ENCODE measurements around the gene MNX1. TPM values are rescaled to one million over a fixed set of nuclear protein-coding genes. Genes with fewer than 3 reads are reported as not detected.

The MNX1 gene
- total RNA-seq, 1 donor from 2014 or later = not detected

GRCh38 chr7:157032128-157032527, 21.7 kb upstream of the MNX1 start:
- FAIRE-seq (no peak), DNase-seq (ENCODE audit: low read depth) (no peak)
- H3K36me3 ChIP-seq (ENCODE audit: control insufficient read depth, insufficient read depth, low read length) = no peaks in the 10 kb centered on the region
- H3K4me3 ChIP-seq (ENCODE audit: low read depth, low read length) = no peak overlapping the region
- peaks cover 2% of the 10 kb centered on the region for H3K27me3 ChIP-seq (ENCODE audit: control insufficient read depth, insufficient read depth, low read length)
- TF ChIP-seq, protein P1, sequence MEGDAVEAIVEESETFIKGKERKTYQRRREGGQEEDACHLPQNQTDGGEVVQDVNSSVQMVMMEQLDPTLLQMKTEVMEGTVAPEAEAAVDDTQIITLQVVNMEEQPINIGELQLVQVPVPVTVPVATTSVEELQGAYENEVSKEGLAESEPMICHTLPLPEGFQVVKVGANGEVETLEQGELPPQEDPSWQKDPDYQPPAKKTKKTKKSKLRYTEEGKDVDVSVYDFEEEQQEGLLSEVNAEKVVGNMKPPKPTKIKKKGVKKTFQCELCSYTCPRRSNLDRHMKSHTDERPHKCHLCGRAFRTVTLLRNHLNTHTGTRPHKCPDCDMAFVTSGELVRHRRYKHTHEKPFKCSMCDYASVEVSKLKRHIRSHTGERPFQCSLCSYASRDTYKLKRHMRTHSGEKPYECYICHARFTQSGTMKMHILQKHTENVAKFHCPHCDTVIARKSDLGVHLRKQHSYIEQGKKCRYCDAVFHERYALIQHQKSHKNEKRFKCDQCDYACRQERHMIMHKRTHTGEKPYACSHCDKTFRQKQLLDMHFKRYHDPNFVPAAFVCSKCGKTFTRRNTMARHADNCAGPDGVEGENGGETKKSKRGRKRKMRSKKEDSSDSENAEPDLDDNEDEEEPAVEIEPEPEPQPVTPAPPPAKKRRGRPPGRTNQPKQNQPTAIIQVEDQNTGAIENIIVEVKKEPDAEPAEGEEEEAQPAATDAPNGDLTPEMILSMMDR (IDR thresholded peaks at IDR 0.05; ENCODE audit: insufficient read depth, low read length, severe bottlenecking) = no peak

GRCh38 chr7:157028199-157028903, 17.9 kb upstream of the MNX1 start:
- no peak for FAIRE-seq
- no peak for DNase-seq (ENCODE audit: low read depth)
- H3K36me3 ChIP-seq (ENCODE audit: control insufficient read depth, insufficient read depth, low read length) = no peaks in the 10 kb centered on the region
- no peak overlapping the region for H3K4me3 ChIP-seq (ENCODE audit: low read depth, low read length)
- TF ChIP-seq, protein P1 (IDR thresholded peaks at IDR 0.05; ENCODE audit: insufficient read depth, low read length, severe bottlenecking) = no peak
- H3K27me3 ChIP-seq (ENCODE audit: control insufficient read depth, insufficient read depth, low read length) = peaks cover 3% of the 10 kb centered on the region

DNA sequence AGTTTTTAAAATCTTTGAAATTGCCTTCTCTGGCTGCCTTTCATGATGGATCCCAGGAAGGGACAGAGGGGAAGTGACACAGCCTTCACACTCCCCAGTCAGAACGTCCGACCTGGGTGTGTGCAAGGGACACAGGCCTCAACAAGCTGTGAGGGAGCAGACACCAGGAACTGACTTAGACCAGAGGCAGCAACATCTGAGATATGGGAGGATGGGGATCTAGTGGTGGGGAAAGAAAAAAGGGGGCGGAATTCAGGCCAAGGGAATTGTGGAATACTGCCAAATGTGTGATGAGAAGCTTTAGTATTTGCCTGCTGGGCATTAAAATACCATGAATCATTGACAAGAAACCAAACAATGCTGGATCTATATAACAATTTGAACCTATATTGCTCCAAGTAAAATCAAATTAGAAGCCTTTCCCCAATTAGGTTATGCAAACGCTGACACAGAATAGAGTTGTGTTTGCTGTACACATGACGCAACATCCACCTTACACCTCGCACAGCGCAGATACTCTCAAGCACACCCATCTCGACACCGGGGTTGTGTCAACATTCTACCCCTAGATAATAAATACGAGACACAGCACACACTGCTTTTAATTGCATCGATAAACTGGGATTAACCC, 17.2 kb upstream of the MNX1 start:
- DNase-seq (ENCODE audit: low read depth) = peak; percentile 97
- Histone ChIP-seq H3K36me3 (ENCODE audit: control insufficient read depth, insufficient read depth, low read length) (no peaks in the 10 kb centered on the region), H3K4me3 (ENCODE audit: low read depth, low read length) (no peak overlapping the region), H3K27me3 (ENCODE audit: control insufficient read depth, insufficient read depth, low read length) (peaks cover 7% of the 10 kb centered on the region)
- TF ChIP-seq, protein P1 (IDR thresholded peaks at IDR 0.05; ENCODE audit: insufficient read depth, low read length, severe bottlenecking) = no peak
- FAIRE-seq = no peak

DNA sequence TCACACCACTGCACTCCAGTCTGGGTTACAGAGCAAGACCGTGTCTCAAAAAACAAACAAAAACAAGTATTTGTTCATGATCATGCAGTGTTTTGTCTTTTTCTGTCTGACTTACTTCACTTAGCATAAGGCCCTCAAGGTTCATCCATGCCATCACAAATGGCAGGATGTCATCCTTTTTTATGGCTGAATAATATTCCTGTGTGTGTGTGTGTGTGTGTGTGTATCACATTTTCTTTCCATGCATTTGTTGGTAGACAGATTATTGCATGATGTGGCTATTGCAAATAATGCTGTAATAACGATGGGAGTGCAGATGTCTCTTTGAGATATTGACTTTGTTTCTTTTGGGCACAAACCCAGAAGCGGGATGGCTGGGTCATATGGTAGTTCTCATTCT, 14.3 kb upstream of the MNX1 start:
- DNase-seq (ENCODE audit: low read depth) (no peak), FAIRE-seq (no peak)
- TF ChIP-seq, protein P1 (IDR thresholded peaks at IDR 0.05; ENCODE audit: insufficient read depth, low read length, severe bottlenecking) = no peak
- Histone ChIP-seq H3K27me3 (ENCODE audit: control insufficient read depth, insufficient read depth, low read length) (peaks cover 32% of the 10 kb centered on the region), H3K4me3 (ENCODE audit: low read depth, low read length) (no peak overlapping the region), H3K36me3 (ENCODE audit: control insufficient read depth, insufficient read depth, low read length) (no peaks in the 10 kb centered on the region)

DNA sequence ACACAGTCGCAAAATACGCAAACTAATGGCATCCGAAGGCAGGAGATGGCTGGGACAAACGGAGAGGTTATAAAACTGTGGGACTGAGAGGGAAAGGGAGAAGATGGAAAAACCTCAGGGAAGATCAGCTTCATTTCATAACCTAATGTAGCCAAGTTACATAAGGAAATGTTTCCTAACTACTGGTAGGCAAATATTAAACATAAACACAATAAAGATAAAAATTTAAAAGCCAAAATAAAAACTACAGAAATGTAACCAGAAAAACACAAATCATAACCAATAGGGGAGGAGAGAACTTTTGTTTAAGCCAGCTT, 13.1 kb upstream of the MNX1 start:
- FAIRE-seq = no peak
- peaks cover 43% of the 10 kb centered on the region for H3K27me3 ChIP-seq (ENCODE audit: control insufficient read depth, insufficient read depth, low read length)
- no peak for DNase-seq (ENCODE audit: low read depth)
- no peaks in the 10 kb centered on the region for H3K36me3 ChIP-seq (ENCODE audit: control insufficient read depth, insufficient read depth, low read length)
- TF ChIP-seq, protein P1 (IDR thresholded peaks at IDR 0.05; ENCODE audit: insufficient read depth, low read length, severe bottlenecking) = no peak
- H3K4me3 ChIP-seq (ENCODE audit: low read depth, low read length) = no peak overlapping the region
